Measurements from ENCODE around the gene THRAP3.
"Not testable (repeated sequence)": the region's sequence is repeated elsewhere in the genome, so short reads cannot be mapped to it uniquely, and the experiment has no call there.

THRAP3 gene

GRCh38 chr1:36248250-36248894 is 24.1 kb downstream of the THRAP3 start:
- DNase-seq (ENCODE audit: low read depth), result peak; percentile 93

GRCh38 chr1:36251794-36252481 is 27.7 kb downstream of the THRAP3 start:
- peak; percentile 11 for DNase-seq (ENCODE audit: low read depth)

- not testable (repeated sequence) for DNase-seq (ENCODE audit: low read depth)
Measured at GRCh38 chr1:36252482-36252824, 28.2 kb downstream of the THRAP3 start.

GRCh38 chr1:36253161-36253862 is 29.1 kb downstream of the THRAP3 start:
- no peak for DNase-seq (ENCODE audit: low read depth)

- DNase-seq (ENCODE audit: low read depth), result no peak
Measured at GRCh38 chr1:36256558-36257374, 32.5 kb downstream of the THRAP3 start.

- DNase-seq (ENCODE audit: low read depth), result no peak
Measured at GRCh38 chr1:36257375-36257767, 33.1 kb downstream of the THRAP3 start.

- peak; percentile 18 for DNase-seq (ENCODE audit: low read depth)
Measured at GRCh38 chr1:36258960-36259344, 34.7 kb downstream of the THRAP3 start.

GRCh38 chr1:36268981-36269380 is 44.7 kb downstream of the THRAP3 start:
- DNase-seq (ENCODE audit: low read depth), result no peak

GRCh38 chr1:36269408-36269838 is 45.2 kb downstream of the THRAP3 start:
- DNase-seq (ENCODE audit: low read depth), result peak; percentile 48

- no peak for DNase-seq (ENCODE audit: low read depth)
Measured at GRCh38 chr1:36273024-36273423, 48.8 kb downstream of the THRAP3 start.

GRCh38 chr1:36274201-36274600 is 50.0 kb downstream of the THRAP3 start:
- no peak for DNase-seq (ENCODE audit: low read depth)

- no peak for DNase-seq (ENCODE audit: low read depth)
Measured at GRCh38 chr1:36276688-36277087, 52.4 kb downstream of the THRAP3 start.

- peak; percentile 39 for DNase-seq (ENCODE audit: low read depth)
Measured at GRCh38 chr1:36279110-36279788, 55.0 kb downstream of the THRAP3 start.

GRCh38 chr1:36279789-36280296 is 55.6 kb downstream of the THRAP3 start:
- no peak for DNase-seq (ENCODE audit: low read depth)

GRCh38 chr1:36284061-36284460 is 59.8 kb downstream of the THRAP3 start:
- peak; percentile 22 for DNase-seq (ENCODE audit: low read depth)

GRCh38 chr1:36284517-36284916 is 60.3 kb downstream of the THRAP3 start:
- peak; percentile 22 for DNase-seq (ENCODE audit: low read depth)

- peak; percentile 83 for DNase-seq (ENCODE audit: low read depth)
Measured at GRCh38 chr1:36285443-36286101, 61.3 kb downstream of the THRAP3 start.

- DNase-seq (ENCODE audit: low read depth), result no peak
Measured at GRCh38 chr1:36286802-36287201, 62.6 kb downstream of the THRAP3 start.

GRCh38 chr1:36287595-36287994 is 63.4 kb downstream of the THRAP3 start:
- no peak for DNase-seq (ENCODE audit: low read depth)

- DNase-seq (ENCODE audit: low read depth), result no peak
Measured at GRCh38 chr1:36295390-36295789, 71.1 kb downstream of the THRAP3 start.

- no peak for DNase-seq (ENCODE audit: low read depth)
Measured at GRCh38 chr1:36297062-36297461, 72.8 kb downstream of the THRAP3 start.
